HCT116 (cell line): ENCODE measurements around the gene CACNA1A. TPM values are rescaled to one million over a fixed set of nuclear protein-coding genes. Genes with fewer than 3 reads are reported as not detected.

Experiments used
- ATAC-seq: fragments of 200-7000 bp; cut with Tn5 transposase; 2 replicates; pipeline ENCODE4 v1.9.1; 2020; ENCODE audit warnings: mild to moderate bottlenecking, moderate library complexity
- BruUV-seq: library from RNA; stranded (reverse); fragments of 400-500 nt; replicated peaks from 2 replicates; lab custom pipeline; 2021; lab: Mats Ljungman, UMichigan
- CTCF ChIA-PET: fragments of 300-600 bp; sonication (Branson Sonifier 250); formaldehyde crosslinking; loops from one replicate; lab custom pipeline; 2021; ENCODE audit warnings: antibody characterized with exemption; lab: Charles Lee
- POLR2A ChIA-PET: fragments of 300-600, 350-600 bp; sonication (Branson Sonifier 250); formaldehyde crosslinking; loops from one replicate; lab custom pipeline; 2021; ENCODE audit warnings: antibody characterized with exemption; lab: Charles Lee
- RAD21 ChIA-PET, 2 experiments: fragments of 300-600 bp; sonication (Branson Sonifier 250); formaldehyde crosslinking; loops; one replicate each; lab custom pipeline; 2023; ENCODE audit warnings: low total read pairs in 2 of 2; ENCODE audit not compliant: uncharacterized antibody in 2 of 2, unreplicated experiment in 2 of 2, low non-redundant PET in 1 of 2; lab: Charles Lee
- DNase-seq: peaks from one replicate; pipeline ENCODE4 v3.0.0-alpha.2; 2010; ENCODE audit warnings: low read depth, low spot score
- H2AFZ ChIP-seq: fragments of 200-600 bp; shearing (Covaris generic), sonication (generic); 2 replicates; pipeline ENCODE4 v1.6.1; 2017; ENCODE audit warnings: low read depth, mixed run types, mixed read lengths, antibody characterized with exemption, low read length; ENCODE audit not compliant: poor library complexity, severe bottlenecking
- H3K27ac ChIP-seq: 2 replicates; pipeline ENCODE4 v1.5.1; 2012; ENCODE audit warnings: low read depth, low read length
- H3K27me3 ChIP-seq: fragments of 200-600 bp; sonication (generic); 2 replicates; pipeline ENCODE4 v1.6.1; 2016; ENCODE audit warnings: mixed run types, low read length, mixed read lengths; ENCODE audit not compliant: insufficient read depth
- H3K36me3 ChIP-seq, 2 experiments: fragments of 200-500 bp in 1 of 2; fragments of 200-600 bp in 1 of 2; sonication (Bioruptor generic) in 1 of 2; sonication (generic) in 1 of 2; 2 replicates each; pipeline versions ENCODE4 v1.5.1 to v1.6.1; 2014 to 2016; ENCODE audit warnings: low read length in 2 of 2, inconsistent platforms in 1 of 2, mixed read lengths in 1 of 2, mixed run types in 1 of 2; ENCODE audit not compliant: insufficient read depth in 2 of 2, control insufficient read depth in 1 of 2
- H3K4me1 ChIP-seq, 2 experiments: fragments of 200-600 bp in 1 of 2; sonication (generic) in 1 of 2; 2 replicates each; pipeline versions ENCODE4 v1.5.1 to v1.6.1; 2012 to 2017; ENCODE audit warnings: low read length in 2 of 2, inconsistent platforms in 1 of 2, mild to moderate bottlenecking in 1 of 2, mixed read lengths in 1 of 2, mixed run types in 1 of 2, moderate library complexity in 1 of 2; ENCODE audit not compliant: insufficient read depth in 2 of 2, control insufficient read depth in 1 of 2
- H3K4me2 ChIP-seq: fragments of 200-600 bp; sonication (generic); 2 replicates; pipeline ENCODE4 v1.6.1; 2017; ENCODE audit warnings: mixed run types, low read length, mixed read lengths
- H3K4me3 ChIP-seq, 2 experiments: fragments of 200-600 bp in 1 of 2; sonication (generic) in 1 of 2; replicated peaks in 1 of 2; 2 replicates each; pipeline ENCODE4 v1.5.1; 2011 to 2016; ENCODE audit warnings: low read length in 2 of 2, control low read depth in 1 of 2, low read depth in 1 of 2, mild to moderate bottlenecking in 1 of 2, mixed read lengths in 1 of 2, mixed run types in 1 of 2
- H3K79me2 ChIP-seq: fragments of 200-600 bp; sonication (generic); 2 replicates; pipeline ENCODE4 v1.6.1; 2017; ENCODE audit warnings: mild to moderate bottlenecking, mixed run types, low read length, moderate library complexity, mixed read lengths; ENCODE audit not compliant: insufficient read depth
- H3K9ac ChIP-seq: fragments of 200-600 bp; sonication (generic); 2 replicates; pipeline ENCODE4 v1.6.1; 2016; ENCODE audit warnings: low read length, mixed read lengths
- H3K9me2 ChIP-seq: fragments of 200-600 bp; sonication (generic), shearing (Covaris generic); 2 replicates; pipeline ENCODE4 v1.6.1; 2017; ENCODE audit warnings: mixed run types, mild to moderate bottlenecking, moderate library complexity; ENCODE audit not compliant: insufficient read depth
- H3K9me3 ChIP-seq, 2 experiments: fragments of 200-500 bp in 1 of 2; fragments of 200-600 bp in 1 of 2; sonication (Bioruptor generic) in 1 of 2; sonication (generic) in 1 of 2; 2 replicates each; pipeline ENCODE4 v1.6.1; 2014 to 2017; ENCODE audit warnings: low read length in 2 of 2, mixed read lengths in 2 of 2, inconsistent platforms in 1 of 2, low read depth in 1 of 2, mild to moderate bottlenecking in 1 of 2, mixed run types in 1 of 2, moderate library complexity in 1 of 2; ENCODE audit not compliant: control insufficient read depth in 1 of 2, insufficient read depth in 1 of 2
- H4K20me1 ChIP-seq: fragments of 200-600 bp; sonication (generic), shearing (Covaris generic); 2 replicates; pipeline ENCODE4 v1.6.1; 2017; ENCODE audit warnings: mixed run types, mild to moderate bottlenecking, moderate library complexity; ENCODE audit not compliant: insufficient read depth
- ELF1 ChIP-seq: IDR thresholded peaks from 2 replicates; pipeline ENCODE4 v1.6.1; 2012; ENCODE audit warnings: low read depth, borderline replicate concordance
- FOSL1 ChIP-seq: IDR thresholded peaks from 2 replicates; pipeline ENCODE4 v1.6.1; 2012; ENCODE audit warnings: low read depth
- SRF ChIP-seq: IDR thresholded peaks from 2 replicates; pipeline ENCODE4 v1.6.1; 2012; ENCODE audit warnings: low read depth
- TCF7L2 ChIP-seq: IDR thresholded peaks from 2 replicates; pipeline ENCODE4 v1.7.0; 2011; ENCODE audit warnings: borderline replicate concordance, inconsistent platforms; ENCODE audit not compliant: insufficient read depth, insufficient read length; ENCODE audit errors: extremely low read depth
- intact Hi-C: fragments of 100-400 bp; cut with micrococcal nuclease; formaldehyde crosslinking; loops from 2 replicates; pipeline ENCODE4 v1.10.0; 2022
- total RNA-seq: library from RNA; stranded (reverse); gene quantifications from one replicate; pipeline ENCODE4 v1.2.1, GENCODE V29; 2021; ENCODE audit not compliant: unreplicated experiment
- TF ChIP-seq, protein P1 (sequence below): IDR thresholded peaks from 2 replicates; pipeline ENCODE4 v1.6.1; 2012; ENCODE audit warnings: low read depth

CACNA1A gene
- total RNA-seq, 1 experiment from 2014 or later = 7.5 TPM

DNA sequence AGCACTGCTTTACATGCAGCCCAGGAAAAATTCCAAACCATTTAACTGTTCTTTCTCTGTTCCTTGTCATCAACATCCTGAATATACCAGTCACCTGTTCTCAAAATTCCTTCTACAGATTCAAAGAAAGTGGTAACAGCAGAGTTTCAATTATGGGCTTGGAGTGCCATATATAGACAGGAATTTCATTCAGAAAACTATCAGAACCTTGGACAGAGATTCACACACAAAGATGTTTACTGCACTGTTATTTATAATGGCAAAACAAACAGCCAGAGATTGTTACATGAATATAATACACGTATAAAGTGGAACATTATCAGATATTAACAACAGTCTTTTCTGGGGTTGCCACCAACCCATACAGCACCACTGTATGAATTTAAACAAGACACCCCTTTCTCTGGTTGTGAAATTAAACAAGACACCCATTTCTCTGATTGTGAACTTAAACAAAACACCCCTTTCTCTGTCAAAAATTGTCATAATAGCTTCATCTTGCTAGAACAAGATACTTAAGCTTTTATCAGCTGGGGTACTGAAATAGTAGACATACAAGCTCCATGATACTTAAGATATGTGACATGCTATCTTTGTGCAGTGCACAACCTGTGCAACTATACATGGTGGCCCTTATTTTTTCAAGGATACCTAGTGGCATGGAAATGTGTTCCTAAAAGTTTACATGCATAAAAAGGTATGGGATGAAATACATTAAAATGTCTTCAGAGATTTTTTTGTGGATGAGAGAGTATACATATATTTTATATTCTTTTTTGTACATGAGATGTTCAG is 12.6 kb downstream of the CACNA1A start:
- Histone ChIP-seq H3K79me2 (no peaks in the 10 kb centered on the region), H4K20me1 (no peaks in the 10 kb centered on the region), H3K36me3 (no peaks in the 10 kb centered on the region), H2AFZ (no peak overlapping the region), H3K27me3 (peaks cover 39% of the 10 kb centered on the region), H3K4me2 (no peak overlapping the region), H3K9me3 (no peaks in the 10 kb centered on the region), H3K4me1 (no peaks in the 10 kb centered on the region), H3K9me2 (no peaks in the 10 kb centered on the region), H3K27ac (no peak overlapping the region), H3K4me3 (no peak overlapping the region), H3K9ac (no peak overlapping the region)
- DNase-seq (no peak), ATAC-seq (no peak)
- ChIA-PET POLR2A (no interaction called here), RAD21 (no interaction called here), CTCF (no interaction called here)
- intact Hi-C loops = no loop called here
- no peak for TF ChIP-seq FOSL1
- no peak for TF ChIP-seq SRF
- no peak for TF ChIP-seq TCF7L2
- no peak for TF ChIP-seq ELF1
- TF ChIP-seq, protein P1, sequence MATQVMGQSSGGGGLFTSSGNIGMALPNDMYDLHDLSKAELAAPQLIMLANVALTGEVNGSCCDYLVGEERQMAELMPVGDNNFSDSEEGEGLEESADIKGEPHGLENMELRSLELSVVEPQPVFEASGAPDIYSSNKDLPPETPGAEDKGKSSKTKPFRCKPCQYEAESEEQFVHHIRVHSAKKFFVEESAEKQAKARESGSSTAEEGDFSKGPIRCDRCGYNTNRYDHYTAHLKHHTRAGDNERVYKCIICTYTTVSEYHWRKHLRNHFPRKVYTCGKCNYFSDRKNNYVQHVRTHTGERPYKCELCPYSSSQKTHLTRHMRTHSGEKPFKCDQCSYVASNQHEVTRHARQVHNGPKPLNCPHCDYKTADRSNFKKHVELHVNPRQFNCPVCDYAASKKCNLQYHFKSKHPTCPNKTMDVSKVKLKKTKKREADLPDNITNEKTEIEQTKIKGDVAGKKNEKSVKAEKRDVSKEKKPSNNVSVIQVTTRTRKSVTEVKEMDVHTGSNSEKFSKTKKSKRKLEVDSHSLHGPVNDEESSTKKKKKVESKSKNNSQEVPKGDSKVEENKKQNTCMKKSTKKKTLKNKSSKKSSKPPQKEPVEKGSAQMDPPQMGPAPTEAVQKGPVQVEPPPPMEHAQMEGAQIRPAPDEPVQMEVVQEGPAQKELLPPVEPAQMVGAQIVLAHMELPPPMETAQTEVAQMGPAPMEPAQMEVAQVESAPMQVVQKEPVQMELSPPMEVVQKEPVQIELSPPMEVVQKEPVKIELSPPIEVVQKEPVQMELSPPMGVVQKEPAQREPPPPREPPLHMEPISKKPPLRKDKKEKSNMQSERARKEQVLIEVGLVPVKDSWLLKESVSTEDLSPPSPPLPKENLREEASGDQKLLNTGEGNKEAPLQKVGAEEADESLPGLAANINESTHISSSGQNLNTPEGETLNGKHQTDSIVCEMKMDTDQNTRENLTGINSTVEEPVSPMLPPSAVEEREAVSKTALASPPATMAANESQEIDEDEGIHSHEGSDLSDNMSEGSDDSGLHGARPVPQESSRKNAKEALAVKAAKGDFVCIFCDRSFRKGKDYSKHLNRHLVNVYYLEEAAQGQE = peak; percentile 56
- BruUV-seq = no TSS peak
